Fibroblast of lung (primary cell): ENCODE results near the gene RPAP3. TPM values are rescaled to one million over a fixed set of nuclear protein-coding genes. Genes with fewer than 3 reads are reported as not detected.
"Not testable (repeated sequence)": the region's sequence is repeated elsewhere in the genome, so short reads cannot be mapped to it uniquely, and the experiment has no call there.

Source experiments
- DNase-seq, 2 donors: peaks; one replicate each; pipeline versions ENCODE4 v3.0.0 to v3.0.0-alpha.2; 2010; ENCODE audit warnings: low read depth in 2 of 2
- H2AFZ ChIP-seq: 2 replicates; pipeline ENCODE4 v1.5.1; 2012; ENCODE audit warnings: low read length, control low read depth, inconsistent platforms
- H3K27ac ChIP-seq: 2 replicates; pipeline ENCODE4 v1.5.1; 2011; ENCODE audit warnings: low read length, control low read depth; ENCODE audit not compliant: insufficient read depth
- H3K27me3 ChIP-seq: 2 replicates; pipeline ENCODE4 v1.5.1; 2011; ENCODE audit warnings: mild to moderate bottlenecking, low read length; ENCODE audit not compliant: control insufficient read depth, insufficient read depth
- H3K36me3 ChIP-seq: 2 replicates; pipeline ENCODE4 v1.5.1; 2011; ENCODE audit warnings: low read length; ENCODE audit not compliant: control insufficient read depth, insufficient read depth
- H3K4me1 ChIP-seq: 2 replicates; pipeline ENCODE4 v1.5.1; 2011; ENCODE audit warnings: low read length; ENCODE audit not compliant: control insufficient read depth, insufficient read depth; ENCODE audit errors: extremely low read depth
- H3K4me2 ChIP-seq: 2 replicates; pipeline ENCODE4 v1.5.1; 2011; ENCODE audit warnings: low read length, control low read depth; ENCODE audit not compliant: insufficient read depth; ENCODE audit errors: extremely low read depth
- H3K4me3 ChIP-seq, 4 experiments: fragments of 200-600 bp in 1 of 4; sonication (generic) in 1 of 4; replicated peaks in 1 of 4; 2 replicates each; pipeline ENCODE4 v1.5.1; 2011 to 2016; ENCODE audit warnings: low read length in 4 of 4, low read depth in 3 of 4, mild to moderate bottlenecking in 3 of 4, control low read depth in 2 of 4, inconsistent platforms in 1 of 4, mixed read lengths in 1 of 4; ENCODE audit not compliant: insufficient read depth in 1 of 4; ENCODE audit errors: control extremely low read depth in 1 of 4
- H3K79me2 ChIP-seq: 2 replicates; pipeline ENCODE4 v1.5.1; 2012; ENCODE audit warnings: mild to moderate bottlenecking, low read length, inconsistent platforms; ENCODE audit not compliant: control insufficient read depth, insufficient read depth
- H3K9ac ChIP-seq: 2 replicates; pipeline ENCODE4 v1.5.1; 2011; ENCODE audit warnings: mild to moderate bottlenecking, low read length, control low read depth; ENCODE audit not compliant: insufficient read depth
- H3K9me3 ChIP-seq: 2 replicates; pipeline ENCODE4 v1.5.1; 2012; ENCODE audit warnings: low read depth, low read length; ENCODE audit not compliant: control insufficient read depth, insufficient read depth
- H4K20me1 ChIP-seq: 2 replicates; pipeline ENCODE4 v1.5.1; 2011; ENCODE audit warnings: low read length; ENCODE audit not compliant: control insufficient read depth, insufficient read depth; ENCODE audit errors: extremely low read depth
- EZH2 ChIP-seq: IDR thresholded peaks from 2 replicates; pipeline ENCODE4 v1.5.1; 2012; ENCODE audit warnings: low read length, control low read depth, mild to moderate bottlenecking; ENCODE audit errors: missing control alignments
- polyA plus RNA-seq, 2 donors: library from polyadenylated mRNA; depleted of rRNA in 1 of 2; stranded (reverse) in 1 of 2; unstranded in 1 of 2; fragments of >200 nt; gene quantifications; 2 replicates each; pipeline ENCODE4 v1.2.1, GENCODE V29; 2011 to 2012; ENCODE audit warnings: missing spikeins in 1 of 2
- total RNA-seq: library from RNA; depleted of rRNA; stranded (reverse); fragments of >200 nt; gene quantifications from 2 replicates; pipeline ENCODE4 v1.2.1, GENCODE V29; 2014
- TF ChIP-seq, protein P1 (sequence below), 2 donors: IDR thresholded peaks in 1 of 2; conservative IDR thresholded peaks in 1 of 2; 1 replicate in 1 of 2; 2 replicates in 1 of 2; pipeline ENCODE4 v1.5.1; 2011 to 2012; ENCODE audit warnings: low read length in 2 of 2, control low read depth in 1 of 2, inconsistent platforms in 1 of 2, low read depth in 1 of 2, mild to moderate bottlenecking in 1 of 2

RPAP3 gene
- total and polyA plus RNA-seq, 2 donors (not counting 1 experiment from before 2014, with no cell fraction given) = 12.1 to 23.8 TPM

- no peak for TF ChIP-seq EZH2
- TF ChIP-seq, protein P1, sequence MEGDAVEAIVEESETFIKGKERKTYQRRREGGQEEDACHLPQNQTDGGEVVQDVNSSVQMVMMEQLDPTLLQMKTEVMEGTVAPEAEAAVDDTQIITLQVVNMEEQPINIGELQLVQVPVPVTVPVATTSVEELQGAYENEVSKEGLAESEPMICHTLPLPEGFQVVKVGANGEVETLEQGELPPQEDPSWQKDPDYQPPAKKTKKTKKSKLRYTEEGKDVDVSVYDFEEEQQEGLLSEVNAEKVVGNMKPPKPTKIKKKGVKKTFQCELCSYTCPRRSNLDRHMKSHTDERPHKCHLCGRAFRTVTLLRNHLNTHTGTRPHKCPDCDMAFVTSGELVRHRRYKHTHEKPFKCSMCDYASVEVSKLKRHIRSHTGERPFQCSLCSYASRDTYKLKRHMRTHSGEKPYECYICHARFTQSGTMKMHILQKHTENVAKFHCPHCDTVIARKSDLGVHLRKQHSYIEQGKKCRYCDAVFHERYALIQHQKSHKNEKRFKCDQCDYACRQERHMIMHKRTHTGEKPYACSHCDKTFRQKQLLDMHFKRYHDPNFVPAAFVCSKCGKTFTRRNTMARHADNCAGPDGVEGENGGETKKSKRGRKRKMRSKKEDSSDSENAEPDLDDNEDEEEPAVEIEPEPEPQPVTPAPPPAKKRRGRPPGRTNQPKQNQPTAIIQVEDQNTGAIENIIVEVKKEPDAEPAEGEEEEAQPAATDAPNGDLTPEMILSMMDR (conservative IDR thresholded peaks at IDR 0.05 in 1 of 2, IDR thresholded peaks at IDR 0.05 in 1 of 2; ENCODE audit: low read depth in 1 of 2, low read length in 2 of 2) = no peak
- DNase-seq = no peak
- Histone ChIP-seq H3K9me3 (no peaks in the 10 kb centered on the region), H3K9ac (no peak overlapping the region), H3K4me3 (no peak overlapping the region), H3K79me2 (no peaks in the 10 kb centered on the region), H3K27ac (no peak overlapping the region), H3K27me3 (no peaks in the 10 kb centered on the region), H3K4me2 (no peak overlapping the region), H3K4me1 (no peaks in the 10 kb centered on the region), H4K20me1 (no peaks in the 10 kb centered on the region), H2AFZ (no peak overlapping the region), H3K36me3 (no peaks in the 10 kb centered on the region)
Measured at GRCh38 chr12:47679785-47680184, 26.0 kb downstream of the RPAP3 start.

GRCh38 chr12:47672068-47672467 is 33.8 kb downstream of the RPAP3 start:
- H3K4me3 ChIP-seq = no peak overlapping the region
- no peaks in the 10 kb centered on the region for H3K9me3 ChIP-seq

GRCh38 chr12:47667935-47668334 is 37.9 kb downstream of the RPAP3 start:
- H3K4me2 ChIP-seq, H3K36me3 ChIP-seq, H4K20me1 ChIP-seq, H3K4me3 ChIP-seq, H3K27me3 ChIP-seq, H3K79me2 ChIP-seq, H3K4me1 ChIP-seq, H2AFZ ChIP-seq, H3K9me3 ChIP-seq, DNase-seq, H3K9ac ChIP-seq, H3K27ac ChIP-seq: not testable (repeated sequence)

More at GRCh38 chr12:47672068-47672467, 33.8 kb downstream of the RPAP3 start:
- no peak overlapping the region for H3K27ac ChIP-seq
- no peak overlapping the region for H3K4me2 ChIP-seq
- no peaks in the 10 kb centered on the region for H3K4me1 ChIP-seq
- peaks cover 2% of the 10 kb centered on the region for H3K36me3 ChIP-seq
- no peaks in the 10 kb centered on the region for H3K27me3 ChIP-seq
- DNase-seq = no peak
- no peak overlapping the region for H2AFZ ChIP-seq
- no peaks in the 10 kb centered on the region for H3K79me2 ChIP-seq
- no peak overlapping the region for H3K9ac ChIP-seq
- TF ChIP-seq, protein P1 (conservative IDR thresholded peaks at IDR 0.05 in 1 of 2, IDR thresholded peaks at IDR 0.05 in 1 of 2; ENCODE audit: low read depth in 1 of 2, low read length in 2 of 2) = no peak
- no peak for TF ChIP-seq EZH2
- H4K20me1 ChIP-seq = no peaks in the 10 kb centered on the region
